Measurements from ENCODE around the gene PCSK4. TPM values are rescaled to one million over a fixed set of nuclear protein-coding genes. Genes with fewer than 3 reads are reported as not detected.

Gene PCSK4
- total and polyA plus RNA-seq, 2 of the 13 experiments (the other 11 are each of a cell fraction or from before 2014, with no cell fraction given): 2.0 to 2.7 TPM

DNA sequence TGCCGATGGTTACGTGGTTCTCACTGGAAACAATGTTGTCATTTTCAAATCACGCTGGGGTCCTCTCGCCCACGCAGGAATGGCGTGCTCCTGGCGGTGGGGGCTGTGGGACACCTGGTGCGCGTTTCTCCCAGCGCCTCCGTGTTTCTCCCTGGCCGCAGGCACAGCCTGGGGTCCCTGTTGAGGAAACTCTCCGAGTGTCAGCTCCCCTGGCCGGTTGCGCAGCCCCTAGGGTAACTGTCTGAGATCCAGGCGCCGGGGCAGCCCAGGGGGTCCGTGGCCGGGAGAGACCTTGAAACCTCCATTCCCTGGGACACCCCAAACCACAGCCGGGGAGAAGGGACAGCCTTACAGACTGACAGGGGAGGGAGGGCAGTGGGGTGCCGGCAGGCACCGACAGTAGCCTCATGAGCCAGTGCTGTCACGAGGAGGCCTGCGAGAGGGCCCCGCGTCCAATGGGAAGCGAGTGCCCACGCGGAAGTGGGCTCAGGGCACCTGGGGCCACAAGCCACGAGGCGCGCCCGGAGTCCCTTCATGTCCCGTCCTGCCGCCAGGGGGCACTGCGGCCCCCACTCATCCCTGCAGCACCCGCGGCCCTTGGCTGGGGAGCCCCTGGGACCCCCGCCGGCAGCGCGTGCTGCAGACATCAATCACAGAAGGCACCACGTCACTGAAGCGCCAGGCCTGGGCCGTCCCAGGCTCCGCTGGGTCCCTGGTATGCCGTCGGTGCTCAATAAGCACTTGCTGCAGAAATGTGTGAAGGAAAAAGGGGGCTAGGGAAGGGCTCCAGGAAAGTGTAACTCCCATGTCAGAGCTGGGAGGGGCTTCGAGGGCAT, 13.2 kb upstream of the PCSK4 start (continued):
- no peak for TF ChIP-seq PCBP2 (optimal IDR thresholded peaks at IDR 0.05; ENCODE audit: low read depth, low read length, poor library complexity, severe bottlenecking)
- TF ChIP-seq, protein P1, sequence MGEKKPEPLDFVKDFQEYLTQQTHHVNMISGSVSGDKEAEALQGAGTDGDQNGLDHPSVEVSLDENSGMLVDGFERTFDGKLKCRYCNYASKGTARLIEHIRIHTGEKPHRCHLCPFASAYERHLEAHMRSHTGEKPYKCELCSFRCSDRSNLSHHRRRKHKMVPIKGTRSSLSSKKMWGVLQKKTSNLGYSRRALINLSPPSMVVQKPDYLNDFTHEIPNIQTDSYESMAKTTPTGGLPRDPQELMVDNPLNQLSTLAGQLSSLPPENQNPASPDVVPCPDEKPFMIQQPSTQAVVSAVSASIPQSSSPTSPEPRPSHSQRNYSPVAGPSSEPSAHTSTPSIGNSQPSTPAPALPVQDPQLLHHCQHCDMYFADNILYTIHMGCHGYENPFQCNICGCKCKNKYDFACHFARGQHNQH (CRISPR knock-in tag; IDR thresholded peaks at IDR 0.05): 0 out of 2 replicates have a peak, but pooled peaks have one; percentile 31
- TF ChIP-seq, protein P2, sequence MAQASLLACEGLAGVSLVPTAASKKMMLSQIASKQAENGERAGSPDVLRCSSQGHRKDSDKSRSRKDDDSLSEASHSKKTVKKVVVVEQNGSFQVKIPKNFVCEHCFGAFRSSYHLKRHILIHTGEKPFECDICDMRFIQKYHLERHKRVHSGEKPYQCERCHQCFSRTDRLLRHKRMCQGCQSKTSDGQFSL (CRISPR knock-in tag; IDR thresholded peaks at IDR 0.05): no peak
- TF ChIP-seq, protein P3, sequence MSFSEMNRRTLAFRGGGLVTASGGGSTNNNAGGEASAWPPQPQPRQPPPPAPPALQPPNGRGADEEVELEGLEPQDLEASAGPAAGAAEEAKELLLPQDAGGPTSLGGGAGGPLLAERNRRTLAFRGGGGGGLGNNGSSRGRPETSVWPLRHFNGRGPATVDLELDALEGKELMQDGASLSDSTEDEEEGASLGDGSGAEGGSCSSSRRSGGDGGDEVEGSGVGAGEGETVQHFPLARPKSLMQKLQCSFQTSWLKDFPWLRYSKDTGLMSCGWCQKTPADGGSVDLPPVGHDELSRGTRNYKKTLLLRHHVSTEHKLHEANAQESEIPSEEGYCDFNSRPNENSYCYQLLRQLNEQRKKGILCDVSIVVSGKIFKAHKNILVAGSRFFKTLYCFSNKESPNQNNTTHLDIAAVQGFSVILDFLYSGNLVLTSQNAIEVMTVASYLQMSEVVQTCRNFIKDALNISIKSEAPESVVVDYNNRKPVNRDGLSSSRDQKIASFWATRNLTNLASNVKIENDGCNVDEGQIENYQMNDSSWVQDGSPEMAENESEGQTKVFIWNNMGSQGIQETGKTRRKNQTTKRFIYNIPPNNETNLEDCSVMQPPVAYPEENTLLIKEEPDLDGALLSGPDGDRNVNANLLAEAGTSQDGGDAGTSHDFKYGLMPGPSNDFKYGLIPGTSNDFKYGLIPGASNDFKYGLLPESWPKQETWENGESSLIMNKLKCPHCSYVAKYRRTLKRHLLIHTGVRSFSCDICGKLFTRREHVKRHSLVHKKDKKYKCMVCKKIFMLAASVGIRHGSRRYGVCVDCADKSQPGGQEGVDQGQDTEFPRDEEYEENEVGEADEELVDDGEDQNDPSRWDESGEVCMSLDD (CRISPR knock-in tag; IDR thresholded peaks at IDR 0.05; ENCODE audit: borderline replicate concordance): 0 out of 2 replicates have a peak, but pooled peaks have one; percentile 21
- TF ChIP-seq NR3C1 (CRISPR knock-in tag; IDR thresholded peaks at IDR 0.05): no peak
- TF ChIP-seq NCOA1 (CRISPR knock-in tag; IDR thresholded peaks at IDR 0.05): 0 out of 2 replicates have a peak, but pooled peaks have one; percentile 39
- 0 out of 2 replicates have a peak, but pooled peaks have one; percentile 42 for TF ChIP-seq ETV5 (CRISPR knock-in tag; IDR thresholded peaks at IDR 0.05; ENCODE audit: borderline replicate concordance)
- no peak for TF ChIP-seq ZNF138 (CRISPR knock-in tag; IDR thresholded peaks at IDR 0.05; ENCODE audit: low read depth)
- no peak for TF ChIP-seq TAF15 (IDR thresholded peaks at IDR 0.05; ENCODE audit: low read depth, low read length, poor library complexity, severe bottlenecking)
- peak; percentile 85 for TF ChIP-seq RXRA (CRISPR knock-in tag; IDR thresholded peaks at IDR 0.05)
- no peak for TF ChIP-seq EZH2 (conservative IDR thresholded peaks at IDR 0.05; ENCODE audit: low read depth, low read length)
- TF ChIP-seq ASH2L (IDR thresholded peaks at IDR 0.05; ENCODE audit: insufficient read length, low read depth, low read length): no peak
- TF ChIP-seq RAD21 (CRISPR knock-in tag; IDR thresholded peaks at IDR 0.05): peak; percentile 50; the same call in 1 of the 2 replicates
- TF ChIP-seq, protein P4, sequence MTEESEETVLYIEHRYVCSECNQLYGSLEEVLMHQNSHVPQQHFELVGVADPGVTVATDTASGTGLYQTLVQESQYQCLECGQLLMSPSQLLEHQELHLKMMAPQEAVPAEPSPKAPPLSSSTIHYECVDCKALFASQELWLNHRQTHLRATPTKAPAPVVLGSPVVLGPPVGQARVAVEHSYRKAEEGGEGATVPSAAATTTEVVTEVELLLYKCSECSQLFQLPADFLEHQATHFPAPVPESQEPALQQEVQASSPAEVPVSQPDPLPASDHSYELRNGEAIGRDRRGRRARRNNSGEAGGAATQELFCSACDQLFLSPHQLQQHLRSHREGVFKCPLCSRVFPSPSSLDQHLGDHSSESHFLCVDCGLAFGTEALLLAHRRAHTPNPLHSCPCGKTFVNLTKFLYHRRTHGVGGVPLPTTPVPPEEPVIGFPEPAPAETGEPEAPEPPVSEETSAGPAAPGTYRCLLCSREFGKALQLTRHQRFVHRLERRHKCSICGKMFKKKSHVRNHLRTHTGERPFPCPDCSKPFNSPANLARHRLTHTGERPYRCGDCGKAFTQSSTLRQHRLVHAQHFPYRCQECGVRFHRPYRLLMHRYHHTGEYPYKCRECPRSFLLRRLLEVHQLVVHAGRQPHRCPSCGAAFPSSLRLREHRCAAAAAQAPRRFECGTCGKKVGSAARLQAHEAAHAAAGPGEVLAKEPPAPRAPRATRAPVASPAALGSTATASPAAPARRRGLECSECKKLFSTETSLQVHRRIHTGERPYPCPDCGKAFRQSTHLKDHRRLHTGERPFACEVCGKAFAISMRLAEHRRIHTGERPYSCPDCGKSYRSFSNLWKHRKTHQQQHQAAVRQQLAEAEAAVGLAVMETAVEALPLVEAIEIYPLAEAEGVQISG (CRISPR knock-in tag; IDR thresholded peaks at IDR 0.05): peak; percentile 44; the same call in 1 of the 2 replicates
- no peak for TF ChIP-seq HCFC1 (IDR thresholded peaks at IDR 0.05; ENCODE audit: low read depth, low read length)
- peak; percentile 69; the same call in 1 of the 2 replicates for TF ChIP-seq GABPB1 (CRISPR knock-in tag; IDR thresholded peaks at IDR 0.05)
- no peak for TF ChIP-seq U2AF2 (IDR thresholded peaks at IDR 0.05; ENCODE audit: low read depth, low read length)
- TF ChIP-seq ZNF652 (CRISPR knock-in tag; IDR thresholded peaks at IDR 0.05; ENCODE audit: borderline replicate concordance, low read depth): no peak
- peak; percentile 49 for TF ChIP-seq SAP130 (CRISPR knock-in tag; IDR thresholded peaks at IDR 0.05; ENCODE audit: low read depth)
- no peak for TF ChIP-seq RBM39 (IDR thresholded peaks at IDR 0.05; ENCODE audit: low read depth, low read length, poor library complexity, severe bottlenecking)

Measured in HepG2 (cell line).